GM18861 (cell line): Measurements from ENCODE around the gene TMCO1.
A peak's percentile ranks its signal among the peaks of the same experiment; 100 is the strongest.
"Not testable (repeated sequence)": the region's sequence is repeated elsewhere in the genome, so short reads cannot be mapped to it uniquely, and the experiment has no call there.

Experiments
- ATAC-seq: cut with Tn5 transposase; IDR thresholded peaks from one replicate; pipeline ENCODE4 v1.9.1; 2021; ENCODE audit not compliant: unreplicated experiment

The TMCO1 gene, protein sequence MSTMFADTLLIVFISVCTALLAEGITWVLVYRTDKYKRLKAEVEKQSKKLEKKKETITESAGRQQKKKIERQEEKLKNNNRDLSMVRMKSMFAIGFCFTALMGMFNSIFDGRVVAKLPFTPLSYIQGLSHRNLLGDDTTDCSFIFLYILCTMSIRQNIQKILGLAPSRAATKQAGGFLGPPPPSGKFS

DNA sequence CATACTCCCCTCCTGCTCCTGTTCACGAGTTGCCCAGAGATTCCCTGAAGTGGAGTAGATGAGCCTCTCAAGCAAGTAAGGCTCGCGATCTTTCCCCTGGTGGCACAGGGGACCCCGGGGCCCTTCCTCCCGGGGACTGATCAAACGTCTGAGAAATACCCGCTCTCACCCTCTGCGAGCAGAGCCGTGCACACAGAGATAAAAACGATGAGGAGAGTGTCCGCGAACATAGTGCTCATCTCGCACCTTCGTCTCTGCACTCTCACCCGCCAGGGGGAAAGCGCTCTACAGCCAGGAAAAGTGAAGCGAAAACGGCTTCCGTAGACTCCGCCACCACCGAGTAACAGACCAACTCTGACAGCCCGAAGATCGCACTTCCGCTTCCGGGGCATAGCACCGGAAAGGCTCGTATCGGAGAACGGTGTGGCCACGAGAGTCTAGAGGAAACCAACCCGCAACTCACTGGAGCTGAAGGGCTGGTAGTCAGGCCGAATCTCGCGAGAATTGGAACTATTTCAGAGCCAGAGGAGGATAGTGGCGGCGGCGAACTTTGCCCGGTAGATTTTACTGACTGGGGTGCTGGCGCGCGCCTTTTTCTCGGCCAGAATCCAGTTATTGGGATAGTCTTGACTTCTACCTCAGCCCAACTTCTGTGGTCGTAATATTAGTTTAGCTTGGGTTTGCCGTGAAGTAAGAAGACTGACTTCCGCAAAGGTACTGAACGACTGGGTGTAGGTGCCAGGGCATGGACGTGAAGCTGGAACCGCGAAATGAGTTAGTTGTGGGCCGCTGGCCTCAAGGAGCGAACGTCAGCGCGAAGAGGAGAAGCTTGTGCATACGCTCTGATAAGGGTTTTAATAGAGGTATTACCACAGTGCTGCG, at the start of gene TMCO1:
TMCO1 (minus strand) TSS at position 356 of the 882 bp plus-strand sequence; CDS start at position 239, 117 bp downstream.
- peak; percentile 99 for ATAC-seq

DNA sequence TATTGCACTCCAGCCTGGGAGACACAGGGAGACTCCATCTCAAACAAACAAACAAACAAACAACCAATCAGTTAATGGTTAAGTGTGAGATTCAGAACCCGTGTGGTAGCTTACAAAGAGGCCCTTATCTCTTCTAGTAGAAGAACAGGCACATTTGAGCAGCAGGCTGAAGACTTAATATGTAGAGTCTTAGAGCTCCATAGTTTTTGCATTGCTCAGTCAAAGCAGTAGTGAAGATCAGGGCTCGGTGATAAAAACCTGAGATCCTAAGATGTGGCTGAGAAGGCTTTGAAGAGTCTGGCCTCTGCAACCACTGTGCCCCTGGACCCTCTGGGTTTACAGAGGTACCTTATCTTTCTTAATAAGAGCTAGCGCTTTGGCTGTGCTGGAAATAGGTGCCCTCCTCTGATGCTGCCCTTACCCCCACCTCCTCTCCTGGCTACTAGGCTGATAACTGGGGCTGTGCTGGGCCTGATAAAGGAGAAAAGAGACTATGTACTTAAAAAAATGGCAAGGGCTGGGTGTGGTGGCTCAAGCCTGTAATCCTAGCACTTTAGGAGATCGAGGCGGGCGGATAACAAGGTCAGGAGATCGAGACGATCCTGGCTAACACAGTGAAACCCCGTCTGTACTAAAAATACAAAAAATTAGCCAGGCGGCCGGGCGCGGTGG, 48.3 kb upstream of the TMCO1 start:
- ATAC-seq, result no peak

DNA sequence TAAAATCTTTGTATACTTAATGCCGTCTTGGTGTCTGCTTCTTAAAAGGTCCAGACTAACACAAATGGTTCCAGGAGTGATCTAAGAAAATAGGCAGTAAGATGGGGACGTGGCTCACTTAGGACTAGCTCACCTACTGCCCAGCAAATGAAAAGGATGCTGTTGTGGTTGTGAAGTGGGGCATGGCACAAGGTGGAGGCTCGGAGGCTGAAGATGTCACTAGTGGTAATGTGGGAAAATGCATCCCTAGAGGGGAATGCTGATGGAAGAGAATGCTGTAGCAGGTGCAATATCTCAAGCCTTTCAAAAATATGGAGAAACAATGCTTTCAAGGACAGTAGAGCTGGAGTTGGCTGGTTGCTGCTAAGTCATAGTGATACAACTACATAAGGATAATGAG, 47.5 kb upstream of the TMCO1 start:
- ATAC-seq, result no peak

DNA sequence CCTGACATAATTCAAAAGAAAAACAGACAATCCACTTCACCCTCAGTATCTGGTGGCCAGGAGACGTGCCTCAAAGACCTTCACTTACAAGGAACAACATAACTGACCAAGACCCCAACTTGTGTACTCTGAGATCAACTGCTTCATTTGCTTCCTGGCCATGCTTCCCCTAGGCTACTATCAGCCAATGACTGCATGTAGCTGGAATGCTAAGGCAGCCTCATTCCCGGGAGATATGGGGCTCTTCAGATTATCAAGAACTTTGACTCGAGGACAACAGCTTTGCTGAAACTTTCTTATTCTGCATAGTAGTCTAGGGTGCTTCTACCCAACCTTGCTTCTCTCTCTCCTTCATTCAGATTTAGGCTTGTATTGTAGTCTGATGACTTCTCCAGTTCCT, 47.1 kb upstream of the TMCO1 start:
- ATAC-seq, result no peak

DNA sequence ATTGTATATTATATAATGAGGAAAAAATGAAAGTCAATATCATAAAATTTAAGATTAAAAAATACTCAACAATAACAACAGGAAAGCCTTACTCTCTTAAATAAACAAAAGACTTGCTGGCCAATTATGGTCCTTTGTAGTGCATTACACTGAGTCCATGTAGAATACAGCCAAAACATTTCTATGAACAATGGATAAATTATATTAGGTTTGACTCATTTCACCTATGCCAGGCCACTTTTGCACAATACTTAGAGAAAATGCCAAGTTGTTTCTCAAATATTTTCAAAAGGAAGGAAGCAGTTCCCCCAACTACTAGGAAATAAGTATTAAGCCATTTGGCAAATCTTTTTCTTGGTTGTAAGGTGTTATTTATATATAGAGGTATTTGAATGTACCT, 38.9 kb upstream of the TMCO1 start:
- no peak for ATAC-seq

DNA sequence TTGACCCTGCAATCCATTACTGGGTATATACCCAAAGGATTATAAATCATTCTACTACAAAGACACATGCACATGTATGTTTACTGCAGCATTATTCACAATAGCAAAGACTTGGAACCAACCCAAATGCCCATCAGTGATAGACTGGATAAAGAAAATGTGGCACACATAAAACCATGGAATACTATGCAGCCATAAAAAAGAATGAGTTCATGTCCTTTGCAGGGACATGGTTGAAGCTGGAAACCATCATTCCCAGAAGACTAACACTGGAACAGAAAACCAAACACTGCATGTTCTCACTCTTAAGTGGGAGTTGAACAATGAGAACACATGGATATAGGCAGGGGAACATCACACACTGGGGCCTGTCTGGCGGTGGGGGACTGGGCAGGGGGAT, 35.8 kb upstream of the TMCO1 start:
- ATAC-seq, result not testable (repeated sequence)

DNA sequence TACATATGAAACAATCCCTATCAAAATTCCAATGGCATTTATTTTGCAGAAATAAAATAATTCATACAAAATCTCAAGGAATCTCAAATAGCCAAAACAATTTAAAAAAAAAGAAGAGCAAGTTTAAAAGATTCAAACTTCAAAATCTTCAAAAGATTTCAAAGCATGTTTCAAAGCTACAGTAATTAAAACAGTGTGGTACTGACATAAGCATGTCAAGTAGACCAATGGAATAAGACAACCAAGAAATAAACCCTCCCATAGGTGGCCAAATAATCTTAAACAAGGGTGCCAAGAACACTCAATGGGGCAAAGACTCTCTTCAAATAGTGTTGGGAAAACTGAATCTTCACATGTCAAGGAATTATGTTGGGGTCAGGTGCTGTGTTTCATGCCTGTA, 30.7 kb upstream of the TMCO1 start:
- ATAC-seq, result no peak

DNA sequence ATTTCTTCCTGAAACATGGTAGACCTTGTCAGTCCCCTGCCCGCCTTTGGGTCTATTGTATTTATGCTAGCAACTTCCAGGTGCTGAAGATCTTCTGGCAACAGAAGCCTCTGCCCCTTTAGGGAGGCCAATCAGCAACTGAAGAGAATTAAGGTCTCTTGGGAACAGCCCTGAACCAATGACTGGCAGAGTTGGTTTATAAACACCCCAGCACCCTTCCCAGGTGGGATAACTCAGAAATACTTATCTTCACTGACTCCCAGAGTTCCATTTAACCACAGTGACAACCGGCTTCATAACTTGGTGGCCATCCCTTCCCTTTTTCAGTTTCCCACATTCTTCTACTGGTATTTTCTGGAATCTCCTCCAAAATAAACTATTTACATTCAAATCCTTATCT, 27.2 kb upstream of the TMCO1 start:
- ATAC-seq, result no peak

DNA sequence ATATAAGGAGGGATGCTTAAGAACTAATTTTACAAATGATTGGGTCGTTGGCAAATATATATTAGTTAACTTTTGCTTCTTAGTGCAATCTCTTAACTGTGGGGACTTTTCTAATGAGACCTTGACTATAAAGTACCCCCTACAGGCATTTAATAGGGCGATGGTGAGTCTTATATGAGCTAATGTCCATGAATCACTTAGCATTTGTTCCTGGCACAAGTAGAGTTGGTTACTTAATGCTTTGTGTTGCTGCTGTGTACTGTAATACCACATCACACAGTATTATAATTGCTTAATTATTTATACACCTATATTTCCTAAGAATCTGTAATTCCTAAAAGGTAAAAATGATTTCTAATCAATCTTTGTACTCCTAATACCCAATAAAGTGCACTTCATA, 25.3 kb upstream of the TMCO1 start:
- no peak for ATAC-seq

DNA sequence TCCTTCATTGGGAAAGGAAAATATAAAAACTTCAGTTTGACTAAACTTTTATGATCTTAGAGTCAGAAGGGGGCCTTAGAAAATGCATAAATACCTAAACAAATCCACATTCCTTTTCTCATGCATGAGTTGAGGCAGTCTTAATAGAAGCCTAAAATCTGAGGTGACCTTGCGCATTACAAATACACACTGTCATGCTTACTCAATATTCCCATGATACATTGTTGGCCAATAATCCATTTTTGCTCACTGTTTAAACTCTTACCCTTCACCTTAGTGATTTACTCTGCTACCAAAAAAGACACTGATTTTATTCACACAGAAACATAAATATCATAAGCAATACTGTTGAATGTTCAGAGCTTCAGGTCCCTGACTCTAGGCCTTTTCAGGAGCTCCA, 19.1 kb upstream of the TMCO1 start:
- ATAC-seq, result no peak

DNA sequence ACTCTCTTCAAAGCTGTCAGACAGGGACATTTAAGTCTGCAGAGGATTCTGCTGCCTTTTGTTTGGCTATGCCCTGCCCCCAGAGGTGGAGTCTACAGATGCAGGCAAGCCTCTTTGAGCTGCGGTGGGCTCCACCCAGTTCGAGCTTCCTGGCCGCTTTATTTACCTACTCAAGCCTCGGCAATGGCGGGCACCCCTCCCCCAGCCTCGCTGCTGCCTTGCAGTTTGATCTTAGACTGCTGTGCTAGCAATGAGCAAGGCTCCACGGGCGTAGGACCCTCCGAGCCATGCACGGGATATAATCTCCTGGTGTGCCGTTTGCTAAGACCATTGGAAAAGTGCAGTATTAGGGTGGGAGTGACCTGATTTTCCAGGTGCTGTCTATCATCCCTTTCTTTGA, 14.9 kb upstream of the TMCO1 start:
- ATAC-seq, result not testable (repeated sequence)

DNA sequence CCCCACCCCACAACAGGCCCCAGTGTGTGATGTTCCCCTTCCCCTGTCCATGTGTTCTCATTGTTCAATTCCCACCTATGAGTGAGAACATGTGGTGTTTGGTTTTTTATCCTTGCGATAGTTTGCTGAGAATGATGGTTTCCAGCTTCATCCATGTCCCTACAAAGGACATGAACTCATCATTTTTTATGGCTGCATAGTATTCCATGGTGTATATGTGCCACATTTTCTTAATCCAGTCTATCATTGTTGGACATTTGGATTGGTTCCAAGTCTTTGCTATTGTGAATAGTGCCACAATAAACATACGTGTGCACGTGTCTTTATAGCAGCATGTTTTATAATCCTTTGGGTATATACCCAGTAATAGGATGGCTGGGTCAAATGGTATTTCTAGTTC, 9.5 kb upstream of the TMCO1 start:
- ATAC-seq, result not testable (repeated sequence)

DNA sequence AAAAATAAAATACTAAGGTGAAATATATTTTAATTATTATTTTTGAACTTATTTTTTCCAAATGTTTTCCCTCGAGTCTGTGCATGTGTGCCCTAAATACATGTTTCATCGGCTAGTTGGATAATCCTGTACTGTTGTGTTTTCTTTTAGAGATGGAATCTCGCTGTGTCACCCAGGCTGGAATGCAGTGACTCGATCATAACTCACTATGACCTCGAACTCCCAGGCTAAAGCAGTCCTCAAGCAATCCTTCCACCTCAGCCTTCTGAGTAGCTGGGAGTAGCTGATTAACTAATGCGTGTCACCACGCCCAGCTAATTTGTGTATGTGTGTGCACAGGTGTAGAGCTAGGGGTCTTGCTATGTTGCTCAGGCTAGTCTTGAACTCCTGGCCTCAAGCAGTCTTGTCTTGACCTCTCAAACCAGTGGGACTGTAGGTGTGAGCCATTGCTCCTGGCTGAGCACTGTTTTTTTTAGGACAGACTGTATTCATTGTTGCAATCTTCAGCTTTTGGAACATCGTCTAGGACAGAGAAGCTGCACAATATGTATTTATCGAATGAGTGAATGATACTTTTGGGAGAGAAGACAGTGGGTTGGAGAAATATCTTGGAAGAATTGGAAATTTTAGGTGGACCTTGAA, 4.8 kb upstream of the TMCO1 start:
- ATAC-seq, result no peak

DNA sequence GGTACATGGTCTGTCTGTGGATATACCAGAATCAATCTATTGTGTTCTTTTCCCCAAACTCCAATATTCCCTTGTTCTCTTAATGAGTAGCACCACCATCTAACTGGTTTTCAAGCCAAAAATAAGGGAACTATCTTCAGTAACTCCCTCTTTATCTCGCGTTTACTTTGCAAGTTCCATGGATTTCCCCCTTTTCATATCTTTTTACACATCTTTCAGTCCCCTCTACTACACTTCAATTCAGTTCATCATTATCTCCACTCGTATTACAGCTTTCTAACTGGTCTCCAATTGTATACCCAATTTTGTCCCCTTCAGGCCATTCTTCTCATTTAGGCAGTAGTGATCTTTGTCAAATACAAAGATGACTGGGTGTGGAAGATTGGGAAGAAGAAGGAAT, 4.1 kb upstream of the TMCO1 start:
- ATAC-seq, result no peak

DNA sequence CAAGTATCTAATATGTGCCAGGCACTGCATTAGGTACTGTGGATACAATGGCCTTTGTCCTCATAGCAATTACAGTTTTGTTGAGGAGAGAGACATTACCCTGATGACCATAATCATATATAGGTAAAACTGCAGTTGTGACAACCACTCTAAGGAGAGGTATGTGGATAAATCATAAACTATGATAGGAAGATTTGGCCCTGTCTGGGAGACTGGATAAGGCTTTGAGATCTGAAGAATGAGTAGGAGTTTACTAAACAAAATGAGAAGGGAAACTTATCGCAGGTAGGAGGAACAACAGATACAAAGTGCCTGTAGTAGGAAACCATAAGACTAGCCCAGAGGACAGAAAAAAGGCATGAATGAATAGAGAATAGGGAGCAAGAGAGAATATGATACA, 4.4 kb downstream of the TMCO1 start:
- ATAC-seq, result no peak

DNA sequence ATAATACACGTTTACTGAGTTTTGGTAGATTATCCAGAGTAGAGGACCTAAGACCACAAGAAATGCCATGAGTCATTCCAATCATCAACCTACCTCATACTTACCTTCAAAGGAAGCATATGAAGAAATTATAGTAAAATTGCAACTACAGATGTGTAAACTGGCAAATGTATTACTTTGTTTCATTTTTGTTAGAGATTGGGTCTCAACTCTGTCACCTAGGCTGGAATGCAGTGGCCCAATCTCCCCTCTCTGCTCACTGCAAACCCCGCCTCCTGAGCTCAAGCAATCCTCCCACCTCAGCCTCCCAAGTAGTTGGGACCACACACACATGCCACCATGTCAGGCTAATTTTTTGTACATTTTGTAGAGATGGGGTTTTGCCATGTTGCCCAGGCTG, 5.2 kb downstream of the TMCO1 start:
- ATAC-seq, result no peak

DNA sequence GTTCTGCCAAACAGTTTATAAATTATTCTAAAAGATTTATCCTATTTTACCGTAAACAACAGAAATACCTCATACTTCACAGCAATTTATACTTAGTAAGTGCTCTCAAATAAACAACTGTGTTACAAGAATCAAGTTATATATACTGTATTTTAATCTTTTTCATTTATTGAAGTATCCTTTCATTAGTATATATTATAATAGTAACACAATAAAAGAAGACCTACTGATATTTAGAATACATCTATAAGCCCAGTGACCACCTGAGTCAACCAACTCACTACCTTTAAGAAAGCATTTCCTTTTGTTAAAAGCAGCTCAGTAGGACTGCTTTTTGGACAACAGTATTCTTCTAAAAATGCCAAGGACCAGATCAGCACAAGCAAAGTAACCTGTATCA, 5.9 kb downstream of the TMCO1 start:
- no peak for ATAC-seq

DNA sequence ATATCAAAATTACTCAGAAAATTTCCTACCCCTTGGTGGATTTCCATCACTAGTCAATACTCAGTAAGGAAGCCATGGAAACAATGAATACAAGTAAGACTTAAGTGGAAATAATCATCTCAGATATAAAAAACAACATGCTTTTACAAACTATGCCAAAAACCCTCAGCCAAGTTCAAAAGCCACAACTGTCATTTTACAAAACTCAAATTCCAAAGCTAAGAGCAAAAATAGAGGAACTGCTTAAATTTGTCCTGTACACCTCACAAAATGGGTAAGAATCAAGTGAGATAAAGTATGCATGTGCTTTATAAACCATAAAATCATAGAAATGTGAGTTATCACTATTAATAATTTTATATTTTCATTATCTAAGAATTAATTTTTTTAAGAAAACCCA, 9.6 kb downstream of the TMCO1 start:
- ATAC-seq, result no peak

DNA sequence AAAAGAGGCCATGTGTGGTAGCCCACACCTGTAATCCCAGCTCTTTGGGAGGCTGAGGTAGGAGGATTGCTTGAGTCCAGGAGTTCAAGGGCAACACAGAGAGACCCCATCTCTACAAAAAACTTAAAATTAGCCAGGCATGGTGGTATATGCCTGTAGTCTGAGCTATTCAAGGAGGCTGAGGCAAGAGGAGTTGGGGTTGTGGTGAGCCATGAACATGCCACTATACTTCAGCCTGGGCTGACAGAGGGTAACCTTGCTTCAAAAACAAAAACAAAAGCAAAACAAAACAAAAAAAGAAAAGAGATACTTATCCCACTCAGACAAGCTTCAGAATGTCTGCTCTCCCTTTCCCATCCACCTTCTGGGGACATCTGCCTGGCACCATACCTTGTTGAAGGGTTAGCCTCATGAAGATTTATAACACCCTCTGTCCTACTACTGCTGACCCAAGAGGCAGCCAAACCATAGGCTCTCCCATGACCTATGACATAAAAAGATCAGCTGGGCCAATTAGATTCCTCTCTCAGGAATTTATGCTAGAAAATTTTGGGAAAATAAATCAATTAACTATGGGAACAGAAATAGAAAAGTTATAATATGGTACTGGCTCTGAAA, 13.2 kb downstream of the TMCO1 start:
- no peak for ATAC-seq

DNA sequence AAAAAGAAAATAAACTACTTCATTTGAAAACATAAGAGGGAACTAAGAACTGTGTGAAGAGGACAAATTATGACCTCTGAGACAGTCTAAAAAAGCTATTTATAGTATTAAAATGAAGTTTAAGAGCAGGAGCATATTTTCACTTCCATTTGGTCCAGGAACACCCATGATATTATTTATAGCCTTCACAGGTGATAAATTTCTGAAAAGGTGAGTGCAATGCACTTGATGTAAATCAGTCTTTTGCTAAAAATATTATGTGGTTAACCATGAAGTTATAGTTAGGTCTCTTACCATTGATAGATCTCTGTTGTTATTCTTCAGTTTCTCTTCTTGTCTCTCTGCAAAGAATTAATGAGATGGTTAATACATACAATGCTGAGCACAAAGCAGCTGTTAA, 14.7 kb downstream of the TMCO1 start:
- peak; percentile 92 for ATAC-seq

DNA sequence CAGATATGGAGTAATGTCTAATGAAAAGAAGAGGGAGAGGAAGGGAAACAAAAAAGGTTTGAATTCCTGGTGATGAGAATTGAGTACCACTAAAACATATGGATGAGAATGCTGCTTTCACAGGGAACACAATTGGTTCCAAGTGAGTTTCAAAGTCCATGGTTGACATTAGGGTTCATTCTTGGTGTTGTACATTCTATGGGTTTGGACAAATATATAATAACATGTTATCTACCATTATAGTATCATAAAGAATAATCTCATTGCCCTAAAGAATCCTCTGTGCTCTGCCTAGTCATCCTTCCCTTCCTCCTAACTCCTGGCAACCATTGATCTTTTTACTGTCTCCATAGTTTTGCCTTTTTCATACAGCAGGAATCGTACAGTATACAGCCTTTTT, 20.1 kb downstream of the TMCO1 start:
- no peak for ATAC-seq
